22Rv1 (cell line): ENCODE results near the gene PROX1.

Experiments used
- H3K27ac ChIP-seq: fragments of 450-650 bp; 2 replicates; pipeline ENCODE4 v1.5.1; 2017
- CTCF ChIP-seq: fragments of 450-650 bp; IDR thresholded peaks from 2 replicates; pipeline ENCODE4 v1.5.1; 2017; ENCODE audit warnings: mild to moderate bottlenecking
- ZFX ChIP-seq: fragments of 450-650 bp; IDR thresholded peaks from 2 replicates; pipeline ENCODE4 v1.6.1; 2017; ENCODE audit warnings: antibody characterized with exemption, borderline replicate concordance

The PROX1 gene

GRCh38 chr1:213987927-213988506, at the start of gene PROX1:
TSS of gene PROX1 (plus strand) at chr1:213987973. CDS start at chr1:213996536, 8,563 bp downstream.
- peak; percentile 47 for TF ChIP-seq CTCF
- no peak for TF ChIP-seq ZFX
- H3K27ac ChIP-seq, result peak within 1 kb of the TSS; percentile 35; the same call in 1 of the 2 replicates

- TF ChIP-seq ZFX (no peak), CTCF (no peak)
- H3K27ac ChIP-seq, result no peak overlapping the region
These were observed 49.0 kb upstream of the PROX1 start for GRCh38 chr1:213938776-213939175.

GRCh38 chr1:213939888-213940287, 47.9 kb upstream of the PROX1 start:
- H3K27ac ChIP-seq, result no peak overlapping the region
- TF ChIP-seq CTCF, result no peak
- TF ChIP-seq ZFX, result no peak

- TF ChIP-seq CTCF (no peak), ZFX (no peak)
- no peak overlapping the region for H3K27ac ChIP-seq
These were observed 46.8 kb upstream of the PROX1 start for GRCh38 chr1:213940947-213941346.

GRCh38 chr1:213942061-213942460, 45.7 kb upstream of the PROX1 start:
- no peak for TF ChIP-seq ZFX
- no peak for TF ChIP-seq CTCF

GRCh38 chr1:213947200-213947801, 40.5 kb upstream of the PROX1 start:
- no peak for TF ChIP-seq CTCF
- TF ChIP-seq ZFX, result no peak
- H3K27ac ChIP-seq, result no peak overlapping the region

More at GRCh38 chr1:213942061-213942460, 45.7 kb upstream of the PROX1 start:
- H3K27ac ChIP-seq, result no peak overlapping the region

- TF ChIP-seq CTCF (no peak), ZFX (no peak)
These were observed 35.9 kb upstream of the PROX1 start for GRCh38 chr1:213951876-213952275.

More at GRCh38 chr1:213951876-213952275, 35.9 kb upstream of the PROX1 start:
- no peak overlapping the region for H3K27ac ChIP-seq
